Head of caudate nucleus (tissue), 42 donors: ENCODE measurements around the gene CACNA1A.
"Not testable (repeated sequence)": the region's sequence is repeated elsewhere in the genome, so short reads cannot be mapped to it uniquely, and the experiment has no call there.

Source experiments
- DNase-seq, 42 donors: peaks; one replicate each; pipeline versions ENCODE4 v3.0.0 to v3.0.0-alpha.2; 2020 to 2021; ENCODE audit warnings: mixed read lengths in 7 of 42
- intact Hi-C: fragments of 100-400 bp; cut with DNase I; formaldehyde crosslinking; loops from one replicate; pipeline ENCODE4 v1.15.0; 2022

Gene CACNA1A

GRCh38 chr19:13437919-13438618, 68.2 kb downstream of the CACNA1A start:
- intact Hi-C loops, result no loop called here
- DNase-seq, result peak in 1 of 42 donors; percentile 10

GRCh38 chr19:13436352-13436751, 69.9 kb downstream of the CACNA1A start:
- intact Hi-C loops, result no loop called here
- DNase-seq, result no peak

- peak in 40 of 42 donors; percentile 19 to 76 (median 50) for DNase-seq
Observed at GRCh38 chr19:13430790-13431582, 75.3 kb downstream of the CACNA1A start.

GRCh38 chr19:13429563-13429962, 76.7 kb downstream of the CACNA1A start:
- intact Hi-C loops, result no loop called here

More at GRCh38 chr19:13430790-13431582, 75.3 kb downstream of the CACNA1A start:
- intact Hi-C loops, result no loop called here

GRCh38 chr19:13428352-13428751, 77.9 kb downstream of the CACNA1A start:
- DNase-seq, result peak in 17 of 42 donors; percentile 15 to 59 (median 26)
- intact Hi-C loops, result no loop called here

More at GRCh38 chr19:13429563-13429962, 76.7 kb downstream of the CACNA1A start:
- no peak for DNase-seq

- intact Hi-C loops, result no loop called here
- no peak for DNase-seq
Observed at GRCh38 chr19:13427273-13428051, 78.8 kb downstream of the CACNA1A start.

GRCh38 chr19:13425875-13426274, 80.4 kb downstream of the CACNA1A start:
- DNase-seq, intact Hi-C loops: not testable (repeated sequence)

- no peak for DNase-seq
- intact Hi-C loops, result no loop called here
Observed at GRCh38 chr19:13425151-13425550, 81.1 kb downstream of the CACNA1A start.

GRCh38 chr19:13420780-13421179, 85.5 kb downstream of the CACNA1A start:
- intact Hi-C loops, result no loop called here
- DNase-seq, result no peak

- DNase-seq, result peak in 12 of 42 donors; percentile 8 to 47 (median 22)
- intact Hi-C loops, result no loop called here
Observed at GRCh38 chr19:13417054-13417453, 89.2 kb downstream of the CACNA1A start.

- intact Hi-C loops, result no loop called here
- DNase-seq, result no peak
Observed at GRCh38 chr19:13411899-13412298, 94.4 kb downstream of the CACNA1A start.

- intact Hi-C loops, result no loop called here
- DNase-seq, result no peak
Observed at GRCh38 chr19:13410946-13411345, 95.3 kb downstream of the CACNA1A start.

GRCh38 chr19:13408889-13409518, 97.3 kb downstream of the CACNA1A start:
- intact Hi-C loops, result no loop called here

GRCh38 chr19:13404236-13404635, 102.0 kb downstream of the CACNA1A start:
- DNase-seq, result no peak
- intact Hi-C loops, result no loop called here

More at GRCh38 chr19:13408889-13409518, 97.3 kb downstream of the CACNA1A start:
- DNase-seq, result peak in 28 of 42 donors; percentile 9 to 69 (median 29)

GRCh38 chr19:13401388-13401787, 104.9 kb downstream of the CACNA1A start:
- intact Hi-C loops, result no loop called here
- DNase-seq, result peak in 4 of 42 donors; percentile 11 to 25 (median 14)

GRCh38 chr19:13400296-13400695, 106.0 kb downstream of the CACNA1A start:
- intact Hi-C loops, result no loop called here
- DNase-seq, result no peak

- intact Hi-C loops, result no loop called here
- DNase-seq, result no peak
Observed at GRCh38 chr19:13399746-13400145, 106.5 kb downstream of the CACNA1A start.

- intact Hi-C loops, result no loop called here
- peak in 3 of 42 donors; percentile 10 to 47 (median 43) for DNase-seq
Observed at GRCh38 chr19:13398780-13399726, 107.2 kb downstream of the CACNA1A start.
